HG03439 (cell line): ENCODE data around the gene TFDP2.
"Not testable (repeated sequence)": the region's sequence is repeated elsewhere in the genome, so short reads cannot be mapped to it uniquely, and the experiment has no call there.

Experiments
- ATAC-seq: cut with Tn5 transposase; IDR thresholded peaks from one replicate; pipeline ENCODE4 v1.9.1; 2021; ENCODE audit warnings: mild to moderate bottlenecking, moderate library complexity; ENCODE audit not compliant: unreplicated experiment

The TFDP2 gene

DNA sequence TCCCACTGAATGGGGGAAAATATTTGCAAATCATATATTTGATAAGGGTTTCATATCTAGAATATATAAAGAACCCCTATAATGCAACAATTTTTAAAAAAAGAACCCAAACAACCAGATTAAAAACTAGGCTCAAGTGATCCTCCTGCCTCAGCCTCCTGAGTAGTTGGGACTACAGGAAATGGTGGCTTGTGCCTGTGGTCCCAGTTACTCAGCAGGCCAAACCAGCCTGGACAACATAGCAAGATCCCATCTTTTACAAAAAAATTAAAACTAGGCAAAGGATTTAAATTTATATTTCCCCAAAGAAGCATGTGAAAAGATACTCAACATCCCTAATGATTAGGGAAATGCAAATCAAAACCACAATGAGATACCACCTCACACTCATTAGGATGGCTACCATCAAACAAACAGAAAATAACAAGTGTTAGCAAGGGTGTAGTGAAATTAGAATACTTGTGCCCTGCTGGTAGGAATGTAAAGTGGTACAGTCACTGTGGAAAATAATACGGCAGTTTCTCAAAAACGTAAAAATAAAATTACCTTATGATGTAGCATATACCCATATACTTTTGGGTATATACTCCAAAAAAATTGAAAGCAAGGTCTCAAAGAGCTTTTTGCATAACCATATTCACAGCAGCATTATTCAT lies 19.7 kb downstream of the TFDP2 start:
- no peak for ATAC-seq

DNA sequence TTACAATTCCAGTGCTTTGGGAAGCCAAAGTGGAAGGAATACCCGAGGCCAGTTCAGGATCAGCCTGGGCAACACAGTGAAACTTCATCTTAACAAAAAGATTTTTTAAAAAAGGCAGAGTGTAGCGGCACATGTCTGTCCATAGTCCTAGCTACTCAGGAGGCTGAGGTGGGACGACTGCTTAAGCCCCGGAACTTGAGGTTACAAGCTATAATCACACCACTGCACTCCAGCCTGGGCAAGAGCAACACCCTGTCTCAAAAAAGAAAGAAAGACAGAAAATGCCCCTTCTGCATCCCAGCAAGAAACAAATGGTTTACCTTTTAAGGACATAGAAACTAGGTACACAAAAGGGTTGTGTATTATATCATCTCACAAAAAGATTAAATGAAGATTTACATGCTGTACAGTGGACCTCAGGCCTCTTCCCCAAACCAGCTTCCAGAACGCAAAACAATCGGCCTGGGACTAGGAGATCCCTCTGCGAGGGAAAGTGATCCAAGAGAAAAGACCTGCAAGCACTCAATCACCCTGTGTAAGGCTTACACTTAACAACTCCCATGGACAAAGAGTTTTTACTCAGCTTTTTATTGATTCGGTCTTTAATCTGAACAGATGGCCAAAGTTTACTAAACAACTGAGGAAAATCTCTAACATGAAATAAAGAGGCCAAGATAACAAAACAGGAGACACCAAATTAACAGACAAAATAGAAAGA lies 21.2 kb downstream of the TFDP2 start:
- ATAC-seq = no peak

- ATAC-seq = no peak
Measured at GRCh38 chr3:142124243-142124642, 25.1 kb downstream of the TFDP2 start.

- ATAC-seq = no peak
Measured at GRCh38 chr3:142120707-142121106, 28.6 kb downstream of the TFDP2 start.

GRCh38 chr3:142118911-142119310 lies 30.4 kb downstream of the TFDP2 start:
- no peak for ATAC-seq

GRCh38 chr3:142117056-142117851 lies 32.1 kb downstream of the TFDP2 start:
- no peak for ATAC-seq

- no peak for ATAC-seq
Measured at GRCh38 chr3:142115867-142116668, 33.3 kb downstream of the TFDP2 start.

GRCh38 chr3:142112601-142113000 lies 36.7 kb downstream of the TFDP2 start:
- ATAC-seq = no peak

- ATAC-seq = no peak
Measured at GRCh38 chr3:142106548-142106947, 42.8 kb downstream of the TFDP2 start.

- no peak for ATAC-seq
Measured at GRCh38 chr3:142105991-142106390, 43.4 kb downstream of the TFDP2 start.

DNA sequence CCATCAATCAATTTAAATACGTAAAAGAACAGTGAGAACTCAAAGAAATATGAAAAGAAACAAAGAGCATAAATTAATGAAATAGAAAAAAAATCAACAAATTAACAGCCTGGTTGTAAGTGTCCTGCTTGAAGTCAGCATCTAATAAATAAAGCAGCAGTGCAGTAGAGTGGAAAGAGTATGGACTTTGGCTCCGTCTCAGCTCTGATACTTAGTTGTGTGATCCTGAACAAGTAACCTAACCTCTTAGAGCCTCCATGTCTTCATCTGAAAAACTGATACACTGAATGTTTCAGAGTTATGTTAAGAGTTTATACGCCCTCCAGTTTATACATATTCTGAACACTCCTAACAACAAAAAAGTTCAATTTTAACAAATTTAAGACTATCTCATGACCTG lies 44.6 kb downstream of the TFDP2 start:
- ATAC-seq = no peak

DNA sequence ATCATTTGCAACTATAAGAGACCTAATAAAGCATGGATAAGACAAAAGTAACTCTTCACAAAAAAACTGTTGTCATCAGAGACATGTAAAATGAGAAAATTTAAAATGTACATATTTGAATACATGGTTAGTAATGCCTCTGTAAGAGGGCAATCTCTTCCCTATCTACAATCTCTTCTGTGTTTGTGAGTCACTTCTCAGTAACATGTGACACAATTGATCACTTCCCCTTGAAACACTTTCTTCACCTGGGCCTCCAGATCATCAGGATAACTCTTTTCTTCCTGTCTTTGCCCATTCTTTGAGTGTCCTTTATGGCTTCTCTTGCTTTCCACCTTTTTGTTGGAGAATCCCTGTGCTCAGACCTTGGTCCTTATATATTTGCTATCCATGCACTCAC lies 50.4 kb downstream of the TFDP2 start:
- no peak for ATAC-seq

GRCh38 chr3:142097099-142097843 lies 52.1 kb downstream of the TFDP2 start:
- no peak for ATAC-seq

DNA sequence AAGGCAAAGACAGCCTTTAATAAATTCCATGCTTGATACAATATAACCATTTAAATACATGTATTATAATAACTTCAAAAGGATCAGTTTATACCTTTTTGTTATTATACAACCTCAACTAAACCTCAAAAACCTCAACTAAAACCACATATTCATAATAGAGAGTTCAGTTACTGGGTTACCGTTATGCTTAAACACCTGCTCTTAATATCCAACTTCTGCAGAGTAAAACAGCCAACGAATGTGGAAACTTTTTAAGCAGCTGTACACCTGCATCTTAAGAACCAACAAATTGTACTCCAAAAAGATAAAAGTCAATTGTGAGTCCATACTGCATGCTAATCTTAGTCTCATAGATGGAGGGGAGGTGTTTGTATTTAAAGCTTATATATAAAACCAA lies 53.5 kb downstream of the TFDP2 start:
- ATAC-seq = no peak

DNA sequence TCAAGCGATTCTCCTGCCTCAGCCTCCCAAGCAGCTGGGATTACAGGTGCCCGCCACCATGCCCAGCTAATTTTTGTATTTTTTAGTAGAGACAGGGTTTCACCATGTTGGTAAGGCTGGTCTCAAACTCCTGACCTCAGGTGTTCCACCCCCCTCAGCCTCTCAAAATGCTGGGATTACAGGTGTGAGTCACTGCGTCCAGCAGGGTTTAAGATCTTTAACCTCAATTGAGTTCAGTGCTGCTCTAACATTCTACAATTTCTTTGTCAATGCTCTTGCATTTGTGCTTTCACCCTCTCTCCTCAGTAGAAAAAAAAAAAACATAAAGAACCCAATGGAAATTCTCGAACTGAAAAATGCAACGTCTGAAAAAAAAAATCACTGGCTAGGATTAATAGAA lies 60.4 kb downstream of the TFDP2 start:
- not testable (repeated sequence) for ATAC-seq

- ATAC-seq = no peak
Measured at GRCh38 chr3:142088522-142088921, 60.8 kb downstream of the TFDP2 start.

GRCh38 chr3:142087676-142088075 lies 61.7 kb downstream of the TFDP2 start:
- no peak for ATAC-seq

DNA sequence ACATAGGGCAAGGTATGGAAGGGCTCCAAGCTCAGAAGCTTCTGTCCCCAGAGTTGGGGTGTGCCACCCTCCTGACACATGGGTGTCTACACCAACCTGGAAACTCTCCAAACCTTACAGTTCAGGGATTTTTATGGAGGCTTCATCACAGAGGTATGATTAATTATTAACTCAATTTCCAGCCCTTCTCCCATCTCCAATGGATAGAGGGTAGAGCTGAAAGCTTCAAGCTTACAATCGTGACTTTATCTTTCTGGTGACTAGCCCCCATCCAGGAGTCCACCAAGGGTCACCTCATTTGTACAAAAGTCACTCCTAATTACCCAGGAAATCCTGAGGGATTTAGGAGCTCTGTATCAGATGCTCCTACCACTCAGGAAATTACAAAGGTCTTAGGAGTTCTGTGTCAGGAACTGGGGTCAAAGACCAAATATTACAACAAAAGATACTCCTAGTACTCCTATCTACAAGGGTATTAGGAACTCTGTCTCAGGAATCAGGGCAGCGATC lies 62.7 kb downstream of the TFDP2 start:
- ATAC-seq = no peak

DNA sequence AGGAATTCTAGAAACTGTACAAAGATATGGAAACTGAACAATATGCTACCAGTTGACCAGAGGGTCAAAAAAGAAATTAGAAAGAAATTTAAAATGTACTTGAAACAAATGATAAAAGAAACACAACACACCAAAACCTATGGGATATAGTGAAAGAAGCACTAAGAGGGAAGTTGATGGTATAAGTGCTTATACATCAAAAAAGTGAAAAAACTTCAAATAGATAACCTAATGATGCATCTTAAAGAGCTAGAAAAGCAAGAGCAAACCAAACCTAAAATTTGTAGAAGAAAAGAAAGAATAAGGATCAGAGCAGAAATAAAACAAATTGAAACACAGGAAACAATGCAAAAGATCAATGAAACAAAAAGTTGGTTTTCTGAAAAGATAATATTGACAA lies 68.2 kb downstream of the TFDP2 start:
- no peak for ATAC-seq

DNA sequence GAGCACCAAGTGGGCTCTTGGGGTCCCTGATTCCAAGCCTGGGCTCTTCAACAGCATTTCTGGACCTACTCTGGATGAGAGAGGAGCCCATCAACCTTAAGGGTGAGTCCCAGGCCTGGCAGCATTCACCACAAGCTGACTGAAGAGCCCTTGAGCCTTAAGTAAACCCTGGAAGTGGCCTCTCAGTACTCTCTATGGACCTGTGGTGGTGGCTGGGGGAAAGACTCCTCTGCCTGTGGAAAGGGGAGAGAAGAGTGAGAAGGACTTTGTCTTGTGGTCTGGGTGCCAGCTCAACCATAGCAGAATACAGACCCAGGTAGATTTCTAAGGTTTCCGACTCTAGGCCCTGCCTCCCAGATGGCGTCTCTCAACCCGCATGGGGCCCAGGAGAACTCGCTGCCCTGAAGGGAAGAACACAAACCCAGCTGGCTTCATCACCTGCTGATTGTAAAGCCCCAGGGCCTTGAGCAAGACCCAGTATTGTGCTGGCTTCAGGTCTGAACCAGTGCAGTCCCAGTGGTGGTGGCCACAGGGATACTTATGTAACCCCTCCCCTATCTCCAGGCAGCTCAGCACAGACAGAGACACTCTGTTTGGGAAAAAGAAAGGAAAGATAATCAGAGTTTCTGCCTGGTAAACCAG lies 71.4 kb downstream of the TFDP2 start:
- ATAC-seq = no peak
